Heart right ventricle (tissue), 16 donors: ENCODE measurements around the gene DFFA. TPM values are rescaled to one million over a fixed set of nuclear protein-coding genes. Genes with fewer than 3 reads are reported as not detected.
A peak's percentile ranks its signal among the peaks of the same experiment; 100 is the strongest.
"Not testable (repeated sequence)": the region's sequence is repeated elsewhere in the genome, so short reads cannot be mapped to it uniquely, and the experiment has no call there.

Experiments used
- ATAC-seq, 8 donors: fragments of 200-7000 bp; cut with Tn5 transposase; one replicate each; pipeline ENCODE4 v1.9.1; 2020; ENCODE audit warnings: mild to moderate bottlenecking in 8 of 8, moderate library complexity in 8 of 8, moderate number of reproducible peaks in 1 of 8
- DNase-seq, 2 donors: peaks; one replicate each; pipeline ENCODE4 v3.0.0-alpha.2; 2020
- H3K27ac ChIP-seq, 10 donors: fragments of 200-600 bp; sonication (generic) in 2 of 10; one replicate each; pipeline versions ENCODE4 v1.5.0 to v1.8.0; 2020 to 2022; ENCODE audit warnings: mild to moderate bottlenecking in 3 of 10
- H3K27me3 ChIP-seq, 7 donors: fragments of 200-600 bp; one replicate each; pipeline ENCODE4 v1.8.0; 2021 to 2022; ENCODE audit warnings: mild to moderate bottlenecking in 2 of 7
- H3K36me3 ChIP-seq, 9 donors: fragments of 200-600 bp; sonication (generic) in 1 of 9; one replicate each; pipeline versions ENCODE4 v1.5.0 to v1.8.0; 2020 to 2022; ENCODE audit warnings: mild to moderate bottlenecking in 2 of 9
- H3K4me1 ChIP-seq, 9 donors: fragments of 200-600 bp; sonication (generic) in 1 of 9; one replicate each; pipeline versions ENCODE4 v1.5.0 to v1.8.0; 2020 to 2022; ENCODE audit warnings: mild to moderate bottlenecking in 4 of 9
- H3K4me3 ChIP-seq, 10 donors: fragments of 200-600 bp; sonication (generic) in 2 of 10; one replicate each; pipeline versions ENCODE4 v1.5.0 to v1.8.0; 2020 to 2022; ENCODE audit warnings: mild to moderate bottlenecking in 7 of 10, moderate library complexity in 2 of 10
- H3K9me3 ChIP-seq, 11 donors: fragments of 200-600 bp in 10 of 11; sonication (generic) in 2 of 11; one replicate each; pipeline versions ENCODE4 v1.5.0 to v1.8.0; 2013 to 2022; ENCODE audit warnings: mild to moderate bottlenecking in 2 of 11, control low read depth in 1 of 11, moderate library complexity in 1 of 11
- WGBS, 2 donors: extraction: QIAGEN DNeasy Blood & Tissue Kit; methylation state at CpG; one replicate each; pipeline ENCODE4 v1.1.7; 2013; ENCODE audit warnings: inconsistent platforms in 1 of 2; 5-methylcytosine and 5-hydroxymethylcytosine counted together
- intact Hi-C, 10 donors: fragments of 100-400 bp; cut with DNase I; formaldehyde crosslinking; loops; one replicate each; pipeline versions ENCODE4 v1.11.1 to v1.14.2; 2022
- polyA plus RNA-seq, 2 donors: library from polyadenylated mRNA; stranded (reverse); fragments of 200-250 nt; gene quantifications; one replicate each; pipeline ENCODE4 v1.2.3, GENCODE V29; 2013
- total RNA-seq, 10 donors: library from RNA; stranded (reverse); fragmentation: NEBNext Ultra II Directional in 3 of 10; extraction: Animal tissue kit (Norgen Biotek cat#: 25700) in 3 of 10; gene quantifications; one replicate each; pipeline versions ENCODE4 v1.2.1 to v1.2.4, GENCODE V29; 2021 to 2023
- TF ChIP-seq, protein P1 (sequence below), 9 donors: fragments of 200-600 bp; sonication (generic) in 2 of 9; IDR thresholded peaks; one replicate each; pipeline versions ENCODE4 v1.5.0 to v1.8.0; 2021 to 2022; ENCODE audit warnings: antibody characterized with exemption in 9 of 9, mild to moderate bottlenecking in 5 of 9, moderate library complexity in 1 of 9
- donor health status: Arrhythmogenic right ventricular cardiomyopathy.
- donor health status: ischemic (EF 13 %, LVEDD 7.1; RV severe dilation, severe dysfunction).
- donor health status: healthy with polysubstance abuse.
- donor health status: DM: no; HTN: yes; CAD: no.
- donor health status: DM: no; HTN: no; CAD: no.
- donor health status: ischemic (EF 25% LVEDD 6.9; RV normal size, moderate dysfunction).
- donor health status: ischemic (EF 25% LVEDD 5.7; RV mildly dilated, moderate dysfunction).
- donor health status: healthy.
- donor health status: DM: yes; HTN: yes; CAD: no.
- donor health status: Ischemic cardiomyopathy.
- donor health status: ischemic (EF 35%, LVEDD 5.7; RV mildly dilated, moderate dysfunction).
- donor health status: nonischemic (EF 11% LVEDD 7.7; RV severe dilation, severe dysfunction).
- donor health status: DM: yes; HTN: yes; CAD: no.
- donor health status: PGD.
- donor health status: ischemic (EF 29% LVEDD 5.4; RV normal size, mild dysfunction).
- donor health status: nonischemic (EF 23%, LVEDD 6.1; RV moderate dilation, normal function).

DFFA gene
- total and polyA plus RNA-seq, 12 donors, result 9.1 to 26.7 (median 23.0) TPM

DNA sequence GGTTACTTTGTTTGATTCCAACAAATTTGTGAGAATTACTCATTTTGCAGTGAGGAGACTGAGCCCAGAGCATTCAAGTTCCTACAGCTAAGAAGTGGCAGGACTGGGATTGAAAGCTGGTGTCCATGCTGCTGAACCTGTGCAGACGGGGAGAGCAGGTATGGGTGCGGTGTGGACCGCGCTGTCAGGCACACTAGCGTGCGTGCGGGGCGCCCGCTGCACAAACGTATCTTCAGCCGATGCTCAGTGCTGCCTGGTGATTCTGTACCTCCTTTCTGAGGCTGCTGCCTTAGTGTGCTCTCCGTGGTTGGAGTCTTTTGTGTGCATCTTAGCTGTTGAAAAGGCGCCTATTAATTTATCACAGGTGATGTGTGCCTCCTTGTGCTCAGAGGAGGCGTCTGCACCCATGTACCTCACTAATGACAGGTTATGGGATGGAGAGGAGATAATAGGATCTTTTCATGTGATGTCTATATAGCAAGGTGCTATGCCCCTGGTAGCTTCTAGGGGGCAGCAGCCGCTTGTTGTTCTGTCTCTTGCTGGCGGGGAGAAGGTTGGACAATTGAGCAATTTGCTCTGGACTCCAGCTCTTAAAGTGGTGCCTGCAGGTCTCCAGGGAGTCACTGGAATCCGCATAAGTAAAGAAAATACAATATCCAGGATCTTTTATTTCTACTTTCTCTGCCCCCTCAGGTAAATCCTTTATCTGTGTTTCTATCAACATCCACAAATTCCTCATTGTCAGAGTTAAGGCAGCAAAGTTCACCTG lies 35.0 kb upstream of the DFFA start:
- Histone ChIP-seq H3K36me3 (no peaks in the 10 kb centered on the region), H3K27ac (no peak overlapping the region), H3K9me3 (no peaks in the 10 kb centered on the region), H3K4me1 (peaks cover 0 to 41% (median 26%) of the 10 kb centered on the region in 9 donors), H3K27me3 (no peaks in the 10 kb centered on the region), H3K4me3 (no peak overlapping the region)
- DNase-seq, result peak; percentile 49 to 54
- TF ChIP-seq, protein P1, sequence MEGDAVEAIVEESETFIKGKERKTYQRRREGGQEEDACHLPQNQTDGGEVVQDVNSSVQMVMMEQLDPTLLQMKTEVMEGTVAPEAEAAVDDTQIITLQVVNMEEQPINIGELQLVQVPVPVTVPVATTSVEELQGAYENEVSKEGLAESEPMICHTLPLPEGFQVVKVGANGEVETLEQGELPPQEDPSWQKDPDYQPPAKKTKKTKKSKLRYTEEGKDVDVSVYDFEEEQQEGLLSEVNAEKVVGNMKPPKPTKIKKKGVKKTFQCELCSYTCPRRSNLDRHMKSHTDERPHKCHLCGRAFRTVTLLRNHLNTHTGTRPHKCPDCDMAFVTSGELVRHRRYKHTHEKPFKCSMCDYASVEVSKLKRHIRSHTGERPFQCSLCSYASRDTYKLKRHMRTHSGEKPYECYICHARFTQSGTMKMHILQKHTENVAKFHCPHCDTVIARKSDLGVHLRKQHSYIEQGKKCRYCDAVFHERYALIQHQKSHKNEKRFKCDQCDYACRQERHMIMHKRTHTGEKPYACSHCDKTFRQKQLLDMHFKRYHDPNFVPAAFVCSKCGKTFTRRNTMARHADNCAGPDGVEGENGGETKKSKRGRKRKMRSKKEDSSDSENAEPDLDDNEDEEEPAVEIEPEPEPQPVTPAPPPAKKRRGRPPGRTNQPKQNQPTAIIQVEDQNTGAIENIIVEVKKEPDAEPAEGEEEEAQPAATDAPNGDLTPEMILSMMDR (IDR thresholded peaks at IDR 0.05), result peak; percentile 65 to 88 (median 82)
- intact Hi-C loops, result loop anchor here in 7 of 10 donors (1.0 to 10.0 kb wide), 6 partner anchors 360 to 448 kb away; no protein-coding TSS in a partner anchor
- 68 to 71% methylated on average over 17 of the region's 17 CpGs for WGBS, 2 donors
- ATAC-seq, result peak; percentile 41 to 88 (median 84)

DNA sequence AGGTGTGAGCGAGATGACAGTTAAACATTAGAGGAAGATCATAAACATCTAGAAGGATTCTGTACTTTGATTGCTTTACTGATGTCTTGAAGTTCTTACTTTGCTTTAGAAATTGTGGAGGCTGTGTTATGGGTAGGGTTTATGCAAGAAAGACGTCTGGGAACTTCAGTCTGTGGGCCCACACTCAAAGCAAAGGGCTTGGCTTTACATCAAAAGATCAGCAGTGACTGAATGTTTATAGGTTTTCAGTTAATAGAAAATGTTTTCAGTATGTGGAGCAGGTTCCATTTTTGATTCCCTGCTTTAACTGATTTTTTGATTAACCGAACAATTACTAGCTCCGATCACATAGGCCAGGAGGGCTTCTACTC lies 34.3 kb upstream of the DFFA start:
- TF ChIP-seq, protein P1 (IDR thresholded peaks at IDR 0.05), result no peak
- 73 to 82% methylated on average over 4 of the region's 4 CpGs for WGBS, 2 donors
- ATAC-seq (no peak), DNase-seq (no peak)
- H3K36me3 ChIP-seq, result no peaks in the 10 kb centered on the region
- peaks cover 0 to 35% (median 23%) of the 10 kb centered on the region in 9 donors for H3K4me1 ChIP-seq
- H3K27ac ChIP-seq, result no peak overlapping the region
- no peak overlapping the region for H3K4me3 ChIP-seq
- intact Hi-C loops, result loop anchor here in 7 of 10 donors (1.0 to 10.0 kb wide), 6 partner anchors 360 to 448 kb away; no protein-coding TSS in a partner anchor
- no peaks in the 10 kb centered on the region for H3K27me3 ChIP-seq
- no peaks in the 10 kb centered on the region for H3K9me3 ChIP-seq

DNA sequence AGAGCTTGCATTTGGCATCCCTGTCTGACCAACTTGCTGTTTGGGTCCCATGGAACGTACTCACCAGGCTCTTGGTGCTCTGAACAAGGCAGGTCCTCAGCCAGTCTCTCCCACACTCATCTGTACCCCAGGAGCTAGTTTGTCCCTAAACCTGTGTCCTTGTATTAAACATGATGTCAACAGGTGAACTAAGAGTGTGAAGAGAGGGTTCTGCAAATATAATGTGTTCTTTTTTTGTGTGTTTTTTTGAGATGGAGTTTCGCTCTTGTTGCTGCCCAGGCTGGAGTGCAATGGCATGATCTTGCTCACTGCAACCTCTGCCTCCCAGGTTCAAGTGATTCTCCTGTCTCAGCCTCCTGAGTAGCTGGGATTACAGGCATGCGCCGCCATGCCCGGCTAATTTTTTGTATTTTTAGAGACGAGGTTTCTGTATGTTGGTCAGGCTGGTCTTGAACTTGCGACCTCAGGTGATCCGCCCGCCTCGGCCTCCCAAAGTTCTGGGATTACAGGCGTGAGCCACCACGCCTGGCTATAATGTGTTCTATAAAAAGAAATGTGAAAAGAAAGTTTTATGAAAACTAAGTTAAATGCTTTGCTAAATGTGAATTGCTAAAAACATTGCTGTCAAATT lies 33.8 kb upstream of the DFFA start:
- not testable (repeated sequence) for H3K4me3 ChIP-seq, H3K27me3 ChIP-seq, H3K27ac ChIP-seq, DNase-seq, H3K36me3 ChIP-seq, H3K9me3 ChIP-seq, ATAC-seq
- WGBS, 2 donors, result 93 to 97% methylated on average over 12 of the region's 12 CpGs
- H3K4me1 ChIP-seq, result peaks cover 0 to 30% (median 18%) of the 10 kb centered on the region in 9 donors
- intact Hi-C loops, result loop anchor here in 6 of 10 donors (2.0 to 10.0 kb wide), 5 partner anchors 361 to 449 kb away; no protein-coding TSS in a partner anchor

DNA sequence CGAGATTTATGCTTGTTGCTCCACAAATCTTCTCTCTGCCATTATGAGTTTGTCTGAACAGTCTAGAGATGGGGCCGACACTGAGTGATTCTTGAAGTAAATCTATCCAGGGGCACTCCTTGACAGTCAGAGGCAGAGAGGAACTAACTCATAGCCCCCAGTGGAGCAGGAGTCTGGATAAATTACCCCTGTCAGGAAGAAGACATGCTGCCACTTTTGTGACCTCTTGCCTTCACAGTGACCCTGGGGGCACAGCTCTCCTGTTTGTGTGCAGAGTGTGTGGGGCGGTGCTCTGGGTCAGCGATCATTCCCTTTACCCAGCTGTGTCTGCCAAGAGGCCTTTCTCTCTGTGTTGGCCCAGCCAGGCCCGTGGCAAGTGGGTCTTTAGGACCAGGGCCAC lies 31.9 kb upstream of the DFFA start:
- H3K4me3 ChIP-seq, result no peak overlapping the region
- WGBS, 2 donors, result 68 to 77% methylated on average over 5 of the region's 5 CpGs
- H3K9me3 ChIP-seq, result no peaks in the 10 kb centered on the region
- ATAC-seq, result no peak
- H3K27ac ChIP-seq, result no peak overlapping the region
- TF ChIP-seq, protein P1 (IDR thresholded peaks at IDR 0.05), result no peak
- H3K4me1 ChIP-seq, result peaks cover 0 to 16% (median 5%) of the 10 kb centered on the region in 9 donors
- intact Hi-C loops, result loop anchor here in 2 of 10 donors (10.0 kb wide), 2 partner anchors 441 to 451 kb away; no protein-coding TSS in a partner anchor
- no peaks in the 10 kb centered on the region for H3K36me3 ChIP-seq
- no peak for DNase-seq
- no peaks in the 10 kb centered on the region for H3K27me3 ChIP-seq
